GM19452 (cell line): Measurements from ENCODE around the gene TSC2.
A peak's percentile ranks its signal among the peaks of the same experiment; 100 is the strongest.
"Not testable (repeated sequence)": the region's sequence is repeated elsewhere in the genome, so short reads cannot be mapped to it uniquely, and the experiment has no call there.

Experiments used
- ATAC-seq: cut with Tn5 transposase; IDR thresholded peaks from one replicate; pipeline ENCODE4 v1.9.1; 2021; ENCODE audit not compliant: unreplicated experiment

The TSC2 gene

GRCh38 chr16:2009791-2010510, 37.8 kb upstream of the TSC2 start, which contains the start of gene ZNF598:
Gene ZNF598 (minus strand): TSS chr16:2009821.
- ATAC-seq: peak; percentile 87

GRCh38 chr16:2011726-2012125, 36.1 kb upstream of the TSC2 start:
- ATAC-seq: not testable (repeated sequence)

- ATAC-seq: no peak
Observed at GRCh38 chr16:2013527-2013926, 34.3 kb upstream of the TSC2 start.

- ATAC-seq: no peak
Observed at GRCh38 chr16:2015117-2015946, 32.5 kb upstream of the TSC2 start.

- ATAC-seq: no peak
Observed at GRCh38 chr16:2015947-2016208, 31.9 kb upstream of the TSC2 start.

GRCh38 chr16:2016407-2016922, 31.3 kb upstream of the TSC2 start:
- no peak for ATAC-seq

- no peak for ATAC-seq
Observed at GRCh38 chr16:2019518-2019920, 28.3 kb upstream of the TSC2 start, which contains the start of gene NPW. Gene NPW (plus strand): TSS chr16:2019785.

GRCh38 chr16:2019921-2020831, 27.6 kb upstream of the TSC2 start:
- no peak for ATAC-seq

- ATAC-seq: peak; percentile 12
Observed at GRCh38 chr16:2022723-2023091, 25.1 kb upstream of the TSC2 start.

GRCh38 chr16:2023092-2024031, 24.4 kb upstream of the TSC2 start:
- ATAC-seq: peak; percentile 76

- ATAC-seq: no peak
Observed at GRCh38 chr16:2024032-2024420, 23.8 kb upstream of the TSC2 start.

- ATAC-seq: no peak
Observed at GRCh38 chr16:2025251-2025650, 22.5 kb upstream of the TSC2 start.

GRCh38 chr16:2025878-2026460, 21.8 kb upstream of the TSC2 start:
- ATAC-seq: no peak

GRCh38 chr16:2026461-2027023, 21.2 kb upstream of the TSC2 start, which contains the start of gene NHERF2:
Gene NHERF2 (plus strand): TSS chr16:2026902. CDS start chr16:2027006, 104 bp downstream.
- ATAC-seq: no peak

- ATAC-seq: no peak
Observed at GRCh38 chr16:2027024-2028010, 20.5 kb upstream of the TSC2 start.

GRCh38 chr16:2028146-2028545, 19.6 kb upstream of the TSC2 start:
- ATAC-seq: no peak

GRCh38 chr16:2028620-2029220, 19.1 kb upstream of the TSC2 start:
- no peak for ATAC-seq

- ATAC-seq: no peak
Observed at GRCh38 chr16:2029350-2029749, 18.4 kb upstream of the TSC2 start.
